Activated CD4-positive, alpha-beta T cell treated with anti-CD3 and anti-CD28 coated beads for 4 hours (primary cell): ENCODE data around the gene ANKRD10.

Experiments used
- DNase-seq, 2 donors: peaks; one replicate each; pipeline ENCODE4 v3.0.0-alpha.2; 2020

ANKRD10 gene

DNA sequence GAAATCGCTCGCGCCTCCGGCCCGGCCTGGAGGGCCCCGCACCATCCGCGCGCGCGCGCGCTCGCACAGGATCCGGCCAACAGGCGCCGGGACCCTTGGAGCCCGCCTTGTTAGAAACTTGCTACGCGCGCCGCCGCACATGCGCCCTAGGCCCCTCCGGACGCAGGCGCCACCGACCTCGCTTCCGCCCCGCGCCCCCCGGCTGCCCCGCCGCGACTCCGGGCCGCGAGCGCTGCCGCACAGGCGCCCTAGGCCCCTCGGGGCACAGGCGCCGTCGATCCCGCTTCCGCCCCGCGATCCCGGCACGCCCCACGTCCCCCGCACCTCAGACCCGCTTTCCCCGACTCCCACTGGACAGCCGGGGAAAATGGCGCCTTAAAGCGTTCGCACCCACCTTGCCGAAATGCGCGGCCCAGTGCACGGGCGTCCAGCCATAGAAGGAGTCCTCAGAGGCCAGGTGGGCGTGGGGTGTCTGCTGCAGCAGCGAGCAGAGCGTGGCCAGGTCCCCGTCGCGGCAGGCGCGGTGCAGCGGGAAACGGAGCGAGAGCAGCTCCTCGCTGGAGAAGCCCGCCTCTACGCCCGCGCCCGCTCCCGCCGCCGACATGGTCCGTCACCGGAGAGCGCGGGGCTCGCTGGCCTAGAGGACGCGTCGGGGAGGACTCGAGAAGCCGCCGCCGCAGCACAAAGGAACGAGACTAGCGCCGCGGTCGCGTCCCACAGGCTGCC is 375 bp downstream of the ANKRD10 start:
- DNase-seq, result peak; percentile 56 to 71

DNA sequence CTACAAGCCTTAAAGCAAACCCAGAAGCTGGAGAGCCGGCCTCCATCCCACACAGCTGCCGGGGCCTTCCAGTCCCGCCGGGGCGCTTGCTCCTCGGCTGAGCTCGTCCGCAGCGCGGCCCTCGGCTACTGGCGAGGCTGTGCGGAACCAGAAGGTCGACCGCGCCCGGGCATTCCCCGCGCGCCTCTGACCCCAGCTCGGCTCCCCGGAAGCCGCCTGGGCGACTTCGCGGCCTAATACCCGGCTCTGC is 863 bp downstream of the ANKRD10 start:
- no peak for DNase-seq

DNA sequence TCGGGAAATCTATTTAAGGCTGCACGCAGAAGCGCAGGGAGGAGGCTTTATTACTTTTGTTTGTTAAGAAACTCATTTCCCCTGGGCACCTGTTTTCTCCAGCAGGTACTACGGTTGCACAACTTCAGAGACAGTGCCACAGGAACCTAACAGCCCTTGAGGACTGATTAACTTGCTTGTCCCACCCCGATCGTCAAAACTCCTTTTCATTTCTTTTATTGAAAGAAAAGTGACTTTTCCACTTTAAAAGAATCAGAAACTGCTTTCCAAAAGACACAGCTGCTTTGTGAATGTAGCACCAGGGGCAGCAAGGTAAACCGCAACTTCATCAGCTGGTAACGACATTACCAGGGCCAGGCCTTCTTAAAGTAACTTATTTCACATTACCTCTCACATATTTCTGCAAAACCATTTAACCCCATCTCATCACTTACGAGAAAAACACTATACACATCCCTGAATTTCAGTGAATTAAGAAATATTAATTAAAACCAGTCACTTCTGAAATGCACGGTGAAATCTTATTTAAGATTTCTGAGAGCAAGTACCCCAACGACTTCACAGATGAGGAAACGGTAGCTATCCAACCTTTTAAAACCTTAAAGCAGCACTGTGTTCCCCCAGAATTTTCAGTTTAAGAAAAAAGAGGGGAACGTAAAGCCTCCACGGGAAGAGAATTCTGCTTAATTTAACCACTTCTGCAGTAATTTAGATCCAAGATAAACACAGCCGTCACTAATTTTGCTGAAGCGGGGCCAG is 1.4 kb downstream of the ANKRD10 start:
- peak in 1 of 2 donors; percentile 11 for DNase-seq

DNA sequence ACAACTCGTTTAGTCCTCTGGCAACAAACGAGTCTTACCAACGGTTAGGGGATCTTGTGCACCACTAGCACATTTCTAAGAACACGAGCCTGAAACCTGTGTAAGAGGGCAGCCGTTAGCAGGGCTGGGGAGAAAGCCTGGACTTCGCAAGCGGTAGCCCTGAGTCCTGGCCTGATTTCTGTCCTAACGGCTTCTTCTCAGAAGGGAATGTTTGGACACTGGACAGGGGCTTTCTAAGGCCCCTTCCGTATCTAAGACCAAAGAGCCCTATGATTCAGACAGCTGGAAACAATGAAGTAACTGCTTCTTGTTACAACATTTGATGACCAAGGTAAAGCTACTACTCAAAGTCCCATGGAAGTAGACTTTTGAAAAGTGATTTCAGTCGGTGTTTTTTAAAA is 2.2 kb downstream of the ANKRD10 start:
- DNase-seq, result no peak

DNA sequence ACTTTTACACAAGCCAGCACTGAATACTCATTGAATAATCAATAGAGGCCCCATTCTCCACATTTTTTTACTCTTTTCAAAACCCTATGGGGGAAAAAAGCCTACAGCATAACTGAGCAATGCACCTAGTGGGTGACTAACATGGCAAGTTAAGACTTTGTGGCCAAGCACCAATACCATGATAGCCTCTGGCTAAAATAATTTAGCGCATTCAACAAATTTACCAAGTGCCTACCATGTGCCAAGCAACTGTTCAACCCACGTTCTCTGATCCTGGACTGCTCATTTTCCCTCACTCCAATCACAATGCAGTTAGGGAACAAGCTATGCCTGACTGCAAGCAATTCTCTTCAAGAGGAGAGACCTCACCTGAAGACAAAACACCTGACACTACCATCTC is 3.0 kb downstream of the ANKRD10 start:
- DNase-seq, result no peak

DNA sequence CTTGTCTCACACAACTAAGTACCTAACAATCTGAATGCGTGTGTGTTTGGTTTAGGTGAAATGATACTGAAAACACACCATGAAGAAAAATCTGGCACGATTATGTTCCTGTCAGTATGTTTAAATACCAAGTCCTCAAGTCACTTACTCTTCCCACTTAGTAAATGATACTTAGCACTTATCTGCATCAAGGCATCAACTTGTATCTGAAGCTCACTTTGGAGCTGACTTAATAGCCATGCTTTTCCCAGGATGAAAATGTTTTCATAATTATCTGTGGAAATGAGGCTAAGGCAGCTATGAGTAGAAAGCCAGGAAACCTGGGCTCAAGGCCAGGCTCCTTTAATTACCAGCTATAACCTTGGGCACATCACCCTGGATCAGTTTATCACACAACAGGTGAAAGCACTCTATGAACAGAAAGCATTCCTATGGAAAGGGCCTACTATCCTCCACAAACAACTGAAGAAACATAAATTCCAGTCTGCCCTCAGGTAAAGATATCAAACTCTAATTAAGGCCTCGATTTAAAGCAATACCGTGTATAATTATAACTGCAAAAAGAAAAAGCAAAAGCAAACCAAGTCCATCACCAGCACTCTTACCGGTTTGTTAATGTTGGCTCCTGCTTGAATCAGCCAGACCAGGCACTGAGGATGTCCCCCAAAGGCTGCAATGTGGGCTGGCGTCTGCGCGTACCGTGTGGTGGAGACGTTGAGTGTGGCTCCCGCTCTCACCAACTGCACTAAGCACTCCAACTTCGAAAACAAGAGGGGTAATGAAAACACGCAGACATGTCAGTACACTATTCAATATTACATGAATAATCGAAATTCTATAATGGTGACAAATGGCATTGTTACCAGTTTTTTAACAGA is 4.6 kb downstream of the ANKRD10 start:
- no peak for DNase-seq

DNA sequence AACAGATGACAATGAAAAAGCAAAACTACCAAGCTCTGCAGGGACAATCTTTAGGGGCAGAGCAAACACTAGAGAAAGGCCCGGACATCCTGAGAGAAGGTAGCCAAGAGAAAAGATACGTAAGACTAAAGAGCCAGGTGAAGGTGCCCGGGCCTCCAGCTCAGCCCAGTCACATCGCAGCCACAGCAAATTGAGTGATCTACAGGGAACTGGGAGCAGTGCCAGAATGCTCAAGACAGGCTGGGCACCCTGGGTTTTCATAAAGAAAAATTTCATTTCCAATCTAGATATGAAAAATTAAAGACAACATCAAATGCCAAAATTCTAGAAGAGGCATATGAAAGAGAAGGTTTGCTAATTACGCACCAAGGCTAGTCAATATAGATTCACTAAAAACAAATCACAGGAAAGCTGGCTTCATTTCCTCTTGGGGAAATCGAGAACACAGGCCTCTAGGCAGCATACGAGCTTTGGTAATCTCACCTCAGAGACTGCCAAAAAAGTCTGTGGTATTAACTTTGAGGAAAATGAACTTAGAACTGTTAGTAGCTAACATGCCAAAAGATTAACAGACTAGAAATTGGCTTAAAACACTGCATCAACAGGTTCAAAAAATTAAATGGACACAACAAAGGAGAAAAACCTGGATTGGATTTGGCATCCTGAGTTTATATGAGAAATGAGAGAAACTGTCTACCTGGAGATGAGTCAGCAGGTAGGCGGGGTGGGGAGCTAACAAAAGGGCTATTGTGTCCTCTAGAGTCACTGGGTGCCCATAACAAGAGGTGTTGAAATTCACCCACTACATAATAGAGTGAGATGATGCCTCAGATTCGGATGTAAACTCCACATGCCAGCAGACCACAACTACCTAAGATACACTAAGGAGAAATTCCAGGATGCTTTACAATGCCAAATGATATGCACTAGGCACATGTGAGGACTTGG is 6.6 kb downstream of the ANKRD10 start:
- no peak for DNase-seq

DNA sequence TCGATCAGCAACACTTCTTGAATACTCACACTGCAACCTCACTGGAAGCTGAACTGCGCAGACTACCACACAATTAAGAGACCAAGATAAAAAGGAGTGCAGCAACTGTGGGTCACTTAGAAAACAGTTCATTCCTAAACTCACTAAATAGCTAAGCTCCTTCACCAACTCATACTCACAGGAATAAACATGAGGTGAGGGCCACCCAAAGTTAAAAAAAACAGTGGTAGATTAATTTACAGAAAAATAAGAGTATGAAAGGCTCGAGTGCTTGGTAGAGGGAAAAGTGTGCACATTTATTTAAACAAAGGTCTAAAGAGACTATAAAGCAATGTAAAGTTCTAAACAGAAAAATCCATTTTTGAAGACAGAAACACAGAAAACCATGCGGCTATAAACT is 7.6 kb downstream of the ANKRD10 start:
- DNase-seq, result no peak

DNA sequence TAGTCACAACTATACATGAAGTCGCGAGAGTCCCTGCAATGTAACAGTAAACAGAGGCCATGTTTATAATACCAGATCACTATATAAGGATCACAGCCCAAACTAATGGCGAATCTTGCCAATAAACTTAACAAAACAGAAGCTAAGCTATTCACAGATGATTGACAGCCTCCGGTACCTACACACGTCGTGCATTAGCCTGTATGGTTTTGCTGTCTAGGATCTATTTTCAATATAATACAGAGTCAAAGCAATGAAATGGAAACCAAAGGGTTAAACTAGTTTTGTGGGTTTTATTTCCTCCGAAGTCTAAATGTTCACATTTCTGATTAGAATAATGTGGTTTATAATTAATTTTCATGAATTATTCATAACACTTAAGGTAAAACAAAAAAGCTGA is 10.1 kb downstream of the ANKRD10 start:
- no peak for DNase-seq

DNA sequence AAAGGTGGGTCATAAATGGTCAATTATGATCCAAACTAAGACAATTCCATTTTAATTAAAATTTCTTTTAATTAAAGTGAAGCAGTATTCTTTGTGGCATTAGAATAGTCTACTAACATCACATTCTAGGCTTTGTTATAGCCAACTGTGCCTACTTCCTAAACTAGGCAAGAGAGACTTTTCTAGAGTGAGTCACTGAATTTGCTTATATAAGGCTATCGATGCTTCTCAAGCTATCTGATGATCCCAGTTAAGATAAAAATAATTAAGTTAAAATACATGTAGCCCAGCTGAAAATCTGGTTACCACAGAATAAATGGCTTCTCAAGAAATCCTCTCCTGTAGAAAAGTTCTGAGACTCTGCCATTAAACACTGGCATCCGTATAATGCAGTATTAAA is 12.5 kb downstream of the ANKRD10 start:
- DNase-seq, result no peak

DNA sequence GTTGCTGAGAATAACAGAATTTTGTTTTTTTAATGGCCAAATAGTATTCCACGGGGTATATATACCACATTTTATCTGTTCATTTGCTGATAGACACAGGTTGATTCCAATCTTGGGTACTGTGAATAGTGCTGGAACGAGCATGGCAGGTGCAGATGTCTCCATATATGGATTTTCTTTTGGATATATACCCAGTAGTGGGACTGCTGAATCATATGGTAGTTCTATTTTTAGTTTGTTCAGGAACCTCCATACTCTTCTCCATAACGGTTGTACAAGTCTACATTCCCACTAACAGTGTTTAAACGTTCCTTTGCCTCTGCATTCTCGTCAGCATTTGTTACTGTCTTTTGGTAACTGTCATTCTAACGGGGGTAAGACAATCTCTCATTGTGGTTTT is 17.3 kb downstream of the ANKRD10 start:
- DNase-seq, result no peak

DNA sequence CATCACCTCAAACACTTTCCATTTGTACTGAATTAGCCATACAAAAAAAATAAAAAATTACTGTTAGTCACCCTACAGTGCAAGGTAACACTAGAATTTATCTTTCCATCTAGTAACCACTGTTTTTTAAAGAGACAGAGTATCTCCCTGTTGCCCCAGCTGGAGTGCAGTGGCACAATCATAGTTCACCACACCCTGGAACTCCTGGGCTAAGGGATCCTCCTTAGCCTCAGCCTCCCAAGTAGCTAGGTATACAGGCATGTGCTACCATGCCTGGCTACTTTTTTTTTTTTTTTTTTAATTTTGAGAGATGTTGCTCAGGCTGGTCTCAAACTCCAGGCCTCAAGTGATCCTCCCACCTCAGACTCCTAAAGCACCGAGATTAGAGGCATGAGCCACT is 17.9 kb downstream of the ANKRD10 start:
- DNase-seq, result no peak

DNA sequence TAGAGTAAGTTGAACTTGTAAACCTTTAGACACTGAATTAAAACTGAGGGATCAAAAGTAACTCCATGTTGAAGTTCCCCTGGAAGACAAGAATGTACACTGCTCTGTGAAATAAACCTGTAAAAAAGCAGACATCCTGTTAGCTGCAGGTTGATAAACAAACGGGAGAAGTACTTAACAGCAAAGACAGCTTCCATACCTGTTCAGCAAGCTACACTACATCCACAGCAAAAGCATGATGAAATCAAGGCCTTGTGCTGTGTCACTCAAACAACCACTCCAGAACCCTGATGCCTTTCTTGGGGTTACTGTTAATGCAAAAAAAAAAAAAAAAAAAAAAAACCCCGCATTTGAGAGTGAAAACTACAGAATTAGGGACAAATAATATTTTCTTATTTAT is 20.8 kb downstream of the ANKRD10 start:
- DNase-seq, result no peak

DNA sequence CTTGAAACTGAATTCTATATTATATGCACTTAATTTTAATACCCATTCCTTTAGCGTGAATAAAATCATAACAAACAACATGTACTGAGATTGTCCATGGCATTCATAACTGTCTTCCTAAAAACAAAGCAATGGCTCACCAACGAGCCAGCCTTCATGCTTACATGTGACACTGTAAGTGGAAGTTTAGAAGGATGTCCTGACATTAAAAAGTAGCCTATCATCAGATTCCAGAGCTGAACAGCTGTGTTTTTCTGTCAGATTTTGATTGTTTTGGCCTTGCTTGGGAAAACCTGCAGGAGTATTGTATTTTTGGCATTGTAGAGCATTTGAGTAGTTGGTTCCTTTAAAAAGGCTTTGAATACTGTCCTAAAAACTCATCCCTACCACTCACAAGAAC is 21.3 kb downstream of the ANKRD10 start:
- DNase-seq, result no peak

DNA sequence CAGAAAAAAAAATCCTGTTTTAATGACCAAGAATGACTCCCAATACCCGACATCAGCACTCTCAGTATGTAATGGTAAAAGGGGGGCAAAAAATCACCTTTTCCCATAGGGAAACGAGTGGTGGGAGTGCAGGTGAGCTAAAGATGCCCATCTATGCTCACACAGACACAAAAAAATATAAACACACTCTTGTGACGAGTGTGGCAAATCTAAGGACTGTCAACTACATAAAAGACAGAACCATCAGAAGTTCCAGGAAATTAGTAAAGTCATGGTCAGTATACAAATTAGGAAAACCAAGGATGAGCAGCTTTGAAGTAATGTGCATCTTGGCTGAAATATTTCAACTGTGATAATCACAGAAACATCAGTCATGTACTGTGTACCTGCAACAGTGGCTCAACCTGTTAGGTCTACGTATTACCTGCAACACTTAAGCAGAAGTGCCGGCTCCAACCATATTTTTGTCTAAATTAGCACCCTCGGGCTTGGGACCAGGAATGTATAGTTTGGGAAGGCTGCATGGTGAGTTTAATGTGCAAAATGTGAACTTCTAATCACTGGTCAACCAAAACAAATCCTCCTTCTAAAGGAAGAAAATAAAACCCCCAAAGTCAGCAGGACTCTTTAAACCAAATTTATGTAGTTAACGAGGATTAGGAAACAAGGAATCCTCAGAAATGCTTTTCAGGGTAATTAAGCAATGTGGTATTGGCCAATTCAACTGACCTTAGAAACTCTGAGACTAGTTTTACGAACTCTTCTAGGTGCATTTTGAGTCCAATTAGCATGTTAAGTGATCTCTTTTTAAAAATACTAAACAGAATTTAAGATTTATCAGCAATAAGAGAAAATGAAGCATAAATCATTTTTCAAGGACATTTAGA is 24.3 kb downstream of the ANKRD10 start:
- DNase-seq, result no peak

DNA sequence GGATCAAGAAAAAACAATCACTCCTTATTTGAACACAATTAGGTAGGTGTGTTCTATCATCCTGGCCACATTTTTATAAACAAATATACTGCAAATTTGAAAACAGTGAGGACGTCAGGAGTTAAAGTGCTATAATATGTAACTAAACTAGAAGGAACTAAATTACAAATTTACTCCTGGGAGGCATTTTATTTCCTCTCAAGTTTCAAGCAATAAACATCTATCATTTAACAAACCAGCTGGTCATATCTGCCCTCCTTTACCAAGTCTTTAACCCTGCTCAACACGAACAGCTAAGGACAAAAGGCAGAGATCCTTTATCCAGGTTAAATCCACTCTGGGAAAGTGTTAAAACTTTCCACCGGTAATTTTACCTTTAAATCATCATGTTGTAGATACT is 26.5 kb downstream of the ANKRD10 start:
- DNase-seq, result no peak

DNA sequence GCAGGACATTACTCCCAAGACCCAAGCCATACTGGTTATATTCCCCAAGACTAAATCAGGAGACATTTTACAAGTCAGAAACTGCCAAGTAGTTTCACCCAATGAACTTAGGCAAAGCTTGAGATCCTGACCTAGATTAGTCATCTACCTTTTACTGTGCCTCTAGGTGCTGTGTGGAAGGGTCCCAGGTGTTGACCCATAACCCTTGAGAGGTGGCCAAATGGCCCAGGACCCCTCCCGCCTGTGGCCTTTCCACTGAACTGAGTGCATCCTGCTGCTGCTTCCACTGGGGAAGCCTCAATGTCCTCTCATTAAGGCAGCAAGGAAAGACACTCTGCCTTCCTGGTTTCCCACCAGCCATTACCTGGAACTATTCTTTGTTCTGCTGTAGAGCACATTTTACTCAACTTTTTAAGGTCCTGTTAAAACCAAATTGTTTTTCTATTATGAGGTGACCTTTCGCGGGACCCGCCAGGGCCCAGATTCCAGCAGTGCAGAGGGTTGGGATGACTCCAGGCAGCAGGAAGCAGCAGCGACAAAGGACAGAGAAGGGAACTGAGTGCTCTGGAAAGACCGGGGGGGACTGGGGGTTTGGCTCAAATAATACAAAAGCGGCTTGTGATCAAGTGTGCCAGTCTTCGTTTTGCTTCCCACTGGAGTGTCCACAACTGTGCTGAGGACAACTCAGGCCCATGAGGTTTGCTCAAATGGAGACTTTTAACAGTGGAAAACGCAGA is 27.1 kb downstream of the ANKRD10 start:
- DNase-seq, result no peak

DNA sequence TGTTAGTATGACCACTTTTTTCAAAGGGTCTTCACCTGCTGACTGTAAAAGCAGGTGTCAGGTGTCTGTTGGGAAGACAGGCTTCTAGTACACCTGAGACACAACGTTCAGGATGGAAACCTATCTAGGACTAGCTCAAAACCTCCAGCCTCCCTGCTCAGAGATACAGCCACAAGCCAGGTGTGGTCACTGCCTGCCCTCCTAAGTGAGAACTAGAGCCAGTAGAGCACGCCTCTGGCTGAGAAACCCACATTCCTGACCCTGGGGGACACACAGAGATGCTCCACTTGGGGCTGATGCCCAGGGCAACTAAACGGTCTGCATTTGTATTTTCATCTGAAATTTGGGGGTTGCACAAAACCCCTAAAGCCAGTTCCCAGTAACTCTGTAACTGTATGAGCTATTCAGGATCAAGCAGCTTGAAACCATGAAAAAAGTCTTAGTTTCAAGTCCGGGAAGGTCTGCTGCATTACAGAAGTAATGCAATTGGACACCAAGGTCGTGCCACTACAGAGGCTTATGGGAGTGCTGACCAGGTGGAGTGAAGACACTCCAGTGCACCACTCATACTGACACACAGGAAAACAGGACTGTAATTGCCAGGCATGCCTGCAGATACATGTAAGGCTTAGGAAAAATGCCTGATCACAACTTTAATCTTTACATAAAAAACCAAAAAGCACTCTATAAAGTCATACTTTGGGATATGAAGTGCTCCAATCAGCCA is 27.8 kb downstream of the ANKRD10 start:
- DNase-seq, result no peak

DNA sequence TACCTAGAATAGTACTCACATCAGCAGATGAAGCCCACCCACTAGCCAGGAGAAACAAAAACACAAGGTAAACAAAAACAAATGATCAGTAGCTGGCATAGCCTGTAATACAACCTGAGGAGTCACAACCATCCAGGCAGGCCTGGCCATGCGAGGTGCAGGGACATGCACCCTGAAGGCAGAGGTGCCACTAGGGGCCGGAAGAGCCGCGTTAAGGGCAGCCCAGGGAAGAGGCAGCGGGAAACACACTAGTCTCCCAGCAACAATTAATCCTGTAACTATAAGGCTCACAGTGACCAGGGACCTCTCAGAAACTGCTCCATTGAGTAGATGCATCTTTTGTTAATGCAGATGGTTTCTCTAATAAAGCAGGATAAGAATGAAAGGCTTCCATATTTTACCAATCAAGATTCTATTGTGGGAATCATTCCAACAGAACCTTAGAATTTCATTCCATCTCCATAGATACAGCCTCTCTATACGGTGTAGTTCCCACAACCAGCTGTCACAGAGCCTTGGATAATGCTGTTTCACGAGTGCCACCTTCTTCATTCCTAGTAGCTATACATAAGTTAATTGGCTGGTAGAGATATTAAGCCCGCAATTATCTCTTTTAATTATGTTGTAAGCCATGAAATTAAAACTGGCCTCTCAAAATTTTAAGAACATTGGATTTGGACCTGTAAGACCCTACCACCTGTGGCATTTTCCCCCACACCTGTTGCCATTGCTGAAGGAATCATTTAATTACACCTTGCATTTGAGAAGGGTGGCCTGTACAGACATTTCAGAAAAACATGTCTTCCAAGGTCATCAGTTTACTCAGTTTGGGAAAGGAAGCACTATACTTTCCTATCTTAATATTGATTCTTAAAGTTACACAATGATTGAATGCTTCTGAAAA is 28.7 kb downstream of the ANKRD10 start:
- no peak for DNase-seq
